Stimulated activated memory B cell treated with anti-CD40 and anti-IgM and Interleukin-4, amounts not matched to agents 10 μg/mL and 1 μg/mL and 100 μg/mL, for 72 hours (primary cell): ENCODE measurements around the gene NTN4.
"Not testable (repeated sequence)": the region's sequence is repeated elsewhere in the genome, so short reads cannot be mapped to it uniquely, and the experiment has no call there.

ENCODE experiments used
- ATAC-seq: fragments of 150-1000 bp; cut with Tn5 transposase; 2 replicates; pipeline ENCODE4 v1.10.0; 2021
- H3K27ac Mint-ChIP-seq: one replicate; pipeline ENCODE4 v1.8.0; 2022; ENCODE audit warnings: mild to moderate bottlenecking, mixed read lengths
- H3K27me3 Mint-ChIP-seq: one replicate; pipeline ENCODE4 v1.8.0; 2022; ENCODE audit warnings: mixed read lengths
- H3K36me3 Mint-ChIP-seq: one replicate; pipeline ENCODE4 v1.8.0; 2022; ENCODE audit warnings: mixed read lengths
- H3K4me1 Mint-ChIP-seq: one replicate; pipeline ENCODE4 v1.8.0; 2022; ENCODE audit warnings: mixed read lengths
- H3K4me3 Mint-ChIP-seq: one replicate; pipeline ENCODE4 v1.8.0; 2022; ENCODE audit warnings: mild to moderate bottlenecking, moderate library complexity, mixed read lengths
- H3K9me3 Mint-ChIP-seq: one replicate; pipeline ENCODE4 v1.8.0; 2022; ENCODE audit warnings: mixed read lengths

Gene NTN4

GRCh38 chr12:95625012-95625411 is 165.6 kb downstream of the NTN4 start:
- Mint-ChIP-seq H3K4me3 (no peak overlapping the region), H3K27me3 (peaks cover 31% of the 10 kb centered on the region), H3K27ac (no peak overlapping the region), H3K36me3 (no peaks in the 10 kb centered on the region), H3K9me3 (no peaks in the 10 kb centered on the region), H3K4me1 (no peaks in the 10 kb centered on the region)
- no peak for ATAC-seq

GRCh38 chr12:95624589-95624988 is 166.0 kb downstream of the NTN4 start:
- ATAC-seq = no peak
- no peak overlapping the region for H3K27ac Mint-ChIP-seq
- H3K4me3 Mint-ChIP-seq = no peak overlapping the region
- H3K9me3 Mint-ChIP-seq = no peaks in the 10 kb centered on the region
- no peaks in the 10 kb centered on the region for H3K4me1 Mint-ChIP-seq
- H3K36me3 Mint-ChIP-seq = no peaks in the 10 kb centered on the region
- peaks cover 31% of the 10 kb centered on the region for H3K27me3 Mint-ChIP-seq

- Mint-ChIP-seq H3K27me3 (peaks cover 31% of the 10 kb centered on the region), H3K4me3 (no peak overlapping the region)
- no peak for ATAC-seq
Measured at GRCh38 chr12:95623554-95624170, 166.9 kb downstream of the NTN4 start.

GRCh38 chr12:95622879-95623278 is 167.7 kb downstream of the NTN4 start:
- no peak overlapping the region for H3K4me3 Mint-ChIP-seq
- no peaks in the 10 kb centered on the region for H3K36me3 Mint-ChIP-seq
- ATAC-seq = no peak
- no peaks in the 10 kb centered on the region for H3K9me3 Mint-ChIP-seq
- H3K27ac Mint-ChIP-seq = no peak overlapping the region
- peaks cover 31% of the 10 kb centered on the region for H3K27me3 Mint-ChIP-seq
- H3K4me1 Mint-ChIP-seq = no peaks in the 10 kb centered on the region

More at GRCh38 chr12:95623554-95624170, 166.9 kb downstream of the NTN4 start:
- Mint-ChIP-seq H3K27ac (no peak overlapping the region), H3K4me1 (no peaks in the 10 kb centered on the region), H3K36me3 (no peaks in the 10 kb centered on the region), H3K9me3 (no peaks in the 10 kb centered on the region)

GRCh38 chr12:95621725-95622124 is 168.8 kb downstream of the NTN4 start:
- Mint-ChIP-seq H3K27me3 (peaks cover 31% of the 10 kb centered on the region), H3K36me3 (no peaks in the 10 kb centered on the region), H3K9me3 (no peaks in the 10 kb centered on the region), H3K27ac (no peak overlapping the region), H3K4me3 (no peak overlapping the region), H3K4me1 (no peaks in the 10 kb centered on the region)
- ATAC-seq = no peak

- Mint-ChIP-seq H3K4me1 (no peaks in the 10 kb centered on the region), H3K27ac (no peak overlapping the region), H3K9me3 (no peaks in the 10 kb centered on the region), H3K27me3 (peaks cover 31% of the 10 kb centered on the region), H3K36me3 (no peaks in the 10 kb centered on the region), H3K4me3 (no peak overlapping the region)
- no peak for ATAC-seq
Measured at GRCh38 chr12:95620171-95620570, 170.4 kb downstream of the NTN4 start.

- not testable (repeated sequence) for H3K27me3 Mint-ChIP-seq, H3K4me3 Mint-ChIP-seq, H3K27ac Mint-ChIP-seq, H3K36me3 Mint-ChIP-seq, ATAC-seq, H3K9me3 Mint-ChIP-seq, H3K4me1 Mint-ChIP-seq
Measured at GRCh38 chr12:95616470-95616869, 174.1 kb downstream of the NTN4 start.

GRCh38 chr12:95615749-95616148 is 174.8 kb downstream of the NTN4 start:
- Mint-ChIP-seq H3K36me3 (no peaks in the 10 kb centered on the region), H3K27me3 (peaks cover 14% of the 10 kb centered on the region), H3K27ac (no peak overlapping the region), H3K4me1 (no peaks in the 10 kb centered on the region), H3K9me3 (no peaks in the 10 kb centered on the region), H3K4me3 (no peak overlapping the region)
- no peak for ATAC-seq

- Mint-ChIP-seq H3K27me3 (peaks cover 19% of the 10 kb centered on the region), H3K27ac (no peak overlapping the region), H3K4me1 (no peaks in the 10 kb centered on the region), H3K4me3 (no peak overlapping the region), H3K36me3 (no peaks in the 10 kb centered on the region), H3K9me3 (no peaks in the 10 kb centered on the region)
- no peak for ATAC-seq
Measured at GRCh38 chr12:95614390-95614982, 176.1 kb downstream of the NTN4 start.

- H3K9me3 Mint-ChIP-seq = no peaks in the 10 kb centered on the region
Measured at GRCh38 chr12:95613021-95613420, 177.5 kb downstream of the NTN4 start.

GRCh38 chr12:95611676-95612309 is 178.8 kb downstream of the NTN4 start:
- H3K36me3 Mint-ChIP-seq = no peaks in the 10 kb centered on the region
- H3K4me3 Mint-ChIP-seq = no peak overlapping the region
- no peaks in the 10 kb centered on the region for H3K4me1 Mint-ChIP-seq
- no peak overlapping the region for H3K27ac Mint-ChIP-seq
- no peaks in the 10 kb centered on the region for H3K9me3 Mint-ChIP-seq
- ATAC-seq = no peak
- peaks cover 34% of the 10 kb centered on the region for H3K27me3 Mint-ChIP-seq

More at GRCh38 chr12:95613021-95613420, 177.5 kb downstream of the NTN4 start:
- H3K27me3 Mint-ChIP-seq = peaks cover 34% of the 10 kb centered on the region
- no peak overlapping the region for H3K4me3 Mint-ChIP-seq
- no peaks in the 10 kb centered on the region for H3K36me3 Mint-ChIP-seq
- H3K4me1 Mint-ChIP-seq = no peaks in the 10 kb centered on the region
- no peak for ATAC-seq
- no peak overlapping the region for H3K27ac Mint-ChIP-seq

GRCh38 chr12:95608252-95609033 is 182.1 kb downstream of the NTN4 start:
- H3K4me1 Mint-ChIP-seq = no peaks in the 10 kb centered on the region
- no peak overlapping the region for H3K4me3 Mint-ChIP-seq
- no peaks in the 10 kb centered on the region for H3K36me3 Mint-ChIP-seq
- H3K27ac Mint-ChIP-seq = no peak overlapping the region
- ATAC-seq = no peak
- peaks cover 49% of the 10 kb centered on the region for H3K27me3 Mint-ChIP-seq
- no peaks in the 10 kb centered on the region for H3K9me3 Mint-ChIP-seq
